HepG2 (cell line): Measurements from ENCODE around the gene NDRG3. TPM values are rescaled to one million over a fixed set of nuclear protein-coding genes. Genes with fewer than 3 reads are reported as not detected.
A peak's percentile ranks its signal among the peaks of the same experiment; 100 is the strongest.

Experiments
- CHD4 ChIP-seq: fragments of 200-600 bp; sonication (generic); IDR thresholded peaks from 2 replicates; pipeline ENCODE4 v1.7.0; 2017; ENCODE audit warnings: mild to moderate bottlenecking, low read length, borderline replicate concordance
- CREB1 ChIP-seq, 2 experiments: fragments of 450-650 bp in 1 of 2; IDR thresholded peaks; 2 replicates each; pipeline ENCODE4 v1.6.1; 2016 to 2017; ENCODE audit warnings: control low read depth in 1 of 2, mild to moderate bottlenecking in 1 of 2, missing compliant biosample characterization in 1 of 2, missing genetic modification characterization in 1 of 2
- EP300 ChIP-seq, 3 experiments: sonication (generic) in 1 of 3; formaldehyde crosslinking in 1 of 3; IDR thresholded peaks; 2 replicates each; pipeline versions ENCODE4 v1.5.1 to v1.6.1; 2011 to 2020; ENCODE audit warnings: low read depth in 2 of 3, low read length in 2 of 3, borderline replicate concordance in 1 of 3, improper control_type of control experiment in 1 of 3, mild to moderate bottlenecking in 1 of 3, missing genetic modification reagents in 1 of 3, moderate library complexity in 1 of 3
- GPN1 ChIP-seq: sonication (generic); formaldehyde crosslinking; IDR thresholded peaks from 2 replicates; pipeline ENCODE4 v1.5.1; 2020; ENCODE audit warnings: missing genetic modification reagents, borderline replicate concordance
- HDAC2 ChIP-seq: sonication (generic); formaldehyde crosslinking; IDR thresholded peaks from 2 replicates; pipeline ENCODE4 v1.4.0; 2020; ENCODE audit warnings: missing genetic modification reagents
- PHF21A ChIP-seq: sonication (generic); formaldehyde crosslinking; IDR thresholded peaks from 2 replicates; pipeline ENCODE4 v1.5.0; 2020; ENCODE audit warnings: mild to moderate bottlenecking, missing genetic modification reagents
- ZFP62 ChIP-seq: sonication (generic); formaldehyde crosslinking; IDR thresholded peaks from 2 replicates; pipeline ENCODE4 v1.4.0; 2020; ENCODE audit warnings: missing genetic modification reagents
- ZNF264 ChIP-seq: sonication (generic); formaldehyde crosslinking; IDR thresholded peaks from 2 replicates; pipeline ENCODE4 v1.4.0; 2020; ENCODE audit warnings: missing genetic modification reagents
- ZNF572 ChIP-seq: sonication (generic); formaldehyde crosslinking; IDR thresholded peaks from 2 replicates; pipeline ENCODE4 v1.5.1; 2020; ENCODE audit warnings: mild to moderate bottlenecking, missing genetic modification reagents
- ZNF737 ChIP-seq: sonication (generic); formaldehyde crosslinking; IDR thresholded peaks from 2 replicates; pipeline ENCODE4 v1.5.0; 2020; ENCODE audit warnings: missing genetic modification reagents, mild to moderate bottlenecking, borderline replicate concordance
- polyA plus RNA-seq, 8 experiments: library from polyadenylated mRNA; depleted of rRNA in 3 of 8; stranded (reverse) in 7 of 8; unstranded in 1 of 8; fragments of >200 nt; fragmentation: Illumina TruSeq in 4 of 8; extraction: Trizol in 4 of 8; gene quantifications; 2 replicates each; pipeline versions ENCODE4 v1.2.1 to v1.2.3, GENCODE V29; 2011 to 2016; ENCODE audit warnings: low read depth in 4 of 8, missing spikeins in 1 of 8, mixed read lengths in 1 of 8; ENCODE audit not compliant: insufficient read depth in 1 of 8
- total RNA-seq, 5 experiments: library from RNA; depleted of rRNA; stranded (reverse); fragments of >200 nt; fragmentation: Illumina TruSeq; extraction: Trizol; gene quantifications; 2 replicates each; pipeline ENCODE4 v1.2.3, GENCODE V29; 2016; ENCODE audit warnings: low read depth in 1 of 5
- TF ChIP-seq, protein P1 (sequence below): fragments of 450-650 bp; IDR thresholded peaks from 2 replicates; pipeline ENCODE4 v1.6.1; 2016
- TF ChIP-seq, protein P2 (sequence below): sonication (generic); formaldehyde crosslinking; IDR thresholded peaks from 2 replicates; pipeline ENCODE4 v1.5.0; 2020; ENCODE audit warnings: mild to moderate bottlenecking, missing genetic modification reagents, borderline replicate concordance

The NDRG3 gene
- total and polyA plus RNA-seq, 2 of the 13 experiments (the other 11 are each of a cell fraction or from before 2014, with no cell fraction given) = 36.0 to 40.5 TPM

DNA sequence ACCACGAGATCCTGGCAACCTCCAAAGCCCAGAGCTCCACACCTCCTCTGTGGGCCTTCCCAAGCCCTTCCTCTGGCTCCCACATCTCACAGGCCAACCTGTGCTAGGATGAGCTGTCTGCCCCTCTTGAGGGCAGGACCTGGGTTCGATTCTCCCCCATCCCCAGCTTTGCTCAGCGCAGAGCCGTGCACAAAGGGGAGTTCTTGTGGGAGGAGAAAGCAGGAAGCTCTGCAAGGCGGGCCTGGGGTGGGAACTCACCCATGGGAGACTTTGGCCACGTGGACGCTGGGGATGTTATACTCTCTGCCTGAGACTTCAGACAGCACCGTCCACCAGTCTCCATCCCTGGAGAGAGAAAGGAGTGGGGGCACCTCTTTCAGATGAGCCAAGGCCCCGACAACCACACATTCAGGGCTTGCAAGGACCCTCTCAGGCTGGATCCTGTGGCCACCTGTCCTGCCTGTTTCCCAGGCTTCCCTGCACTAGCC is 112.6 kb downstream of the NDRG3 start (continued):
- TF ChIP-seq, protein P1, sequence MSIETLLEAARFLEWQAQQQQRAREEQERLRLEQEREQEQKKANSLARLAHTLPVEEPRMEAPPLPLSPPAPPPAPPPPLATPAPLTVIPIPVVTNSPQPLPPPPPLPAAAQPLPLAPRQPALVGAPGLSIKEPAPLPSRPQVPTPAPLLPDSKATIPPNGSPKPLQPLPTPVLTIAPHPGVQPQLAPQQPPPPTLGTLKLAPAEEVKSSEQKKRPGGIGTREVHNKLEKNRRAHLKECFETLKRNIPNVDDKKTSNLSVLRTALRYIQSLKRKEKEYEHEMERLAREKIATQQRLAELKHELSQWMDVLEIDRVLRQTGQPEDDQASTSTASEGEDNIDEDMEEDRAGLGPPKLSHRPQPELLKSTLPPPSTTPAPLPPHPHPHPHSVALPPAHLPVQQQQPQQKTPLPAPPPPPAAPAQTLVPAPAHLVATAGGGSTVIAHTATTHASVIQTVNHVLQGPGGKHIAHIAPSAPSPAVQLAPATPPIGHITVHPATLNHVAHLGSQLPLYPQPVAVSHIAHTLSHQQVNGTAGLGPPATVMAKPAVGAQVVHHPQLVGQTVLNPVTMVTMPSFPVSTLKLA = no peak
- TF ChIP-seq ZNF572 (0 out of 2 replicates have a peak, but pooled peaks have one; percentile 56), CHD4 (peak; percentile 11; the same call in 1 of the 2 replicates), GPN1 (CRISPR knock-in tag) (0 out of 2 replicates have a peak, but pooled peaks have one; percentile 4), ZNF264 (CRISPR knock-in tag) (no peak), ZFP62 (CRISPR knock-in tag) (no peak), ZNF737 (peak; percentile 42; the same call in 1 of the 2 replicates), HDAC2 (CRISPR knock-in tag) (no peak; the same call in 1 of the 2 replicates), EP300 (IDR thresholded peaks at IDR 0.05; ENCODE audit: low read depth in 2 of 2, low read length in 2 of 2) (no peak), EP300 (CRISPR knock-in tag; IDR thresholded peaks at IDR 0.05; ENCODE audit: borderline replicate concordance) (peak; percentile 2), CREB1 (IDR thresholded peaks at IDR 0.05) (no peak), CREB1 (CRISPR knock-in tag; IDR thresholded peaks at IDR 0.05) (no peak), PHF21A (CRISPR knock-in tag) (no peak)
- TF ChIP-seq, protein P2, sequence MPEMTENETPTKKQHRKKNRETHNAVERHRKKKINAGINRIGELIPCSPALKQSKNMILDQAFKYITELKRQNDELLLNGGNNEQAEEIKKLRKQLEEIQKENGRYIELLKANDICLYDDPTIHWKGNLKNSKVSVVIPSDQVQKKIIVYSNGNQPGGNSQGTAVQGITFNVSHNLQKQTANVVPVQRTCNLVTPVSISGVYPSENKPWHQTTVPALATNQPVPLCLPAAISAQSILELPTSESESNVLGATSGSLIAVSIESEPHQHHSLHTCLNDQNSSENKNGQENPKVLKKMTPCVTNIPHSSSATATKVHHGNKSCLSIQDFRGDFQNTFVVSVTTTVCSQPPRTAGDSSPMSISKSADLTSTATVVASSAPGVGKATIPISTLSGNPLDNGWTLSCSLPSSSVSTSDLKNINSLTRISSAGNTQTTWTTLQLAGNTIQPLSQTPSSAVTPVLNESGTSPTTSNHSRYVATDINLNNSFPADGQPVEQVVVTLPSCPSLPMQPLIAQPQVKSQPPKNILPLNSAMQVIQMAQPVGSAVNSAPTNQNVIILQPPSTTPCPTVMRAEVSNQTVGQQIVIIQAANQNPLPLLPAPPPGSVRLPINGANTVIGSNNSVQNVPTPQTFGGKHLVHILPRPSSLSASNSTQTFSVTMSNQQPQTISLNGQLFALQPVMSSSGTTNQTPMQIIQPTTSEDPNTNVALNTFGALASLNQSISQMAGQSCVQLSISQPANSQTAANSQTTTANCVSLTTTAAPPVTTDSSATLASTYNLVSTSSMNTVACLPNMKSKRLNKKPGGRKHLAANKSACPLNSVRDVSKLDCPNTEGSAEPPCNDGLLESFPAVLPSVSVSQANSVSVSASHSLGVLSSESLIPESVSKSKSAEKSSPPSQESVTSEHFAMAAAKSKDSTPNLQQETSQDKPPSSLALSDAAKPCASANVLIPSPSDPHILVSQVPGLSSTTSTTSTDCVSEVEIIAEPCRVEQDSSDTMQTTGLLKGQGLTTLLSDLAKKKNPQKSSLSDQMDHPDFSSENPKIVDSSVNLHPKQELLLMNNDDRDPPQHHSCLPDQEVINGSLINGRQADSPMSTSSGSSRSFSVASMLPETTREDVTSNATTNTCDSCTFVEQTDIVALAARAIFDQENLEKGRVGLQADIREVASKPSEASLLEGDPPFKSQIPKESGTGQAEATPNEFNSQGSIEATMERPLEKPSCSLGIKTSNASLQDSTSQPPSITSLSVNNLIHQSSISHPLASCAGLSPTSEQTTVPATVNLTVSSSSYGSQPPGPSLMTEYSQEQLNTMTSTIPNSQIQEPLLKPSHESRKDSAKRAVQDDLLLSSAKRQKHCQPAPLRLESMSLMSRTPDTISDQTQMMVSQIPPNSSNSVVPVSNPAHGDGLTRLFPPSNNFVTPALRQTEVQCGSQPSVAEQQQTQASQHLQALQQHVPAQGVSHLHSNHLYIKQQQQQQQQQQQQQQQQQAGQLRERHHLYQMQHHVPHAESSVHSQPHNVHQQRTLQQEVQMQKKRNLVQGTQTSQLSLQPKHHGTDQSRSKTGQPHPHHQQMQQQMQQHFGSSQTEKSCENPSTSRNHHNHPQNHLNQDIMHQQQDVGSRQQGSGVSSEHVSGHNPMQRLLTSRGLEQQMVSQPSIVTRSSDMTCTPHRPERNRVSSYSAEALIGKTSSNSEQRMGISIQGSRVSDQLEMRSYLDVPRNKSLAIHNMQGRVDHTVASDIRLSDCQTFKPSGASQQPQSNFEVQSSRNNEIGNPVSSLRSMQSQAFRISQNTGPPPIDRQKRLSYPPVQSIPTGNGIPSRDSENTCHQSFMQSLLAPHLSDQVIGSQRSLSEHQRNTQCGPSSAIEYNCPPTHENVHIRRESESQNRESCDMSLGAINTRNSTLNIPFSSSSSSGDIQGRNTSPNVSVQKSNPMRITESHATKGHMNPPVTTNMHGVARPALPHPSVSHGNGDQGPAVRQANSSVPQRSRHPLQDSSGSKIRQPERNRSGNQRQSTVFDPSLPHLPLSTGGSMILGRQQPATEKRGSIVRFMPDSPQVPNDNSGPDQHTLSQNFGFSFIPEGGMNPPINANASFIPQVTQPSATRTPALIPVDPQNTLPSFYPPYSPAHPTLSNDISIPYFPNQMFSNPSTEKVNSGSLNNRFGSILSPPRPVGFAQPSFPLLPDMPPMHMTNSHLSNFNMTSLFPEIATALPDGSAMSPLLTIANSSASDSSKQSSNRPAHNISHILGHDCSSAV = no peak
